Neural progenitor cell (in vitro differentiated cells): ENCODE results near the gene GPR31. TPM values are rescaled to one million over a fixed set of nuclear protein-coding genes. Genes with fewer than 3 reads are reported as not detected.

Experiments used
- DNase-seq: peaks from one replicate; pipeline ENCODE4 v3.0.0-alpha.2; 2016; ENCODE audit warnings: low spot score
- H2AFZ ChIP-seq: fragments of 200-600 bp; sonication (generic); replicated peaks from 2 replicates; pipeline ENCODE4 v1.6.1; 2016; ENCODE audit warnings: antibody characterized with exemption
- H3F3A ChIP-seq: fragments of 200-600 bp; sonication (generic); 2 replicates; pipeline ENCODE4 v1.6.1; 2016; ENCODE audit warnings: antibody characterized with exemption, low read depth
- H3K27ac ChIP-seq: fragments of 200-600 bp; sonication (generic); 2 replicates; pipeline ENCODE4 v1.5.1; 2016; ENCODE audit warnings: mild to moderate bottlenecking
- H3K27me3 ChIP-seq: fragments of 200-600 bp; sonication (generic); 2 replicates; pipeline ENCODE4 v1.6.1; 2016; ENCODE audit warnings: mild to moderate bottlenecking, moderate library complexity
- H3K36me3 ChIP-seq: fragments of 200-600 bp; sonication (generic); 2 replicates; pipeline ENCODE4 v1.5.1; 2016
- H3K4me1 ChIP-seq: fragments of 200-600 bp; sonication (generic); 2 replicates; pipeline ENCODE4 v1.6.1; 2016; ENCODE audit warnings: mixed run types
- H3K4me2 ChIP-seq: fragments of 200-600 bp; sonication (generic); 2 replicates; pipeline ENCODE4 v1.6.1; 2016
- H3K4me3 ChIP-seq: fragments of 200-600 bp; sonication (generic); 2 replicates; pipeline ENCODE4 v1.5.1; 2016
- H3K79me2 ChIP-seq: fragments of 200-600 bp; sonication (generic); 2 replicates; pipeline ENCODE4 v1.6.1; 2016; ENCODE audit warnings: low read depth
- H3K9ac ChIP-seq: fragments of 200-600 bp; sonication (generic); 2 replicates; pipeline ENCODE4 v1.6.1; 2016
- H3K9me3 ChIP-seq: fragments of 200-600 bp; sonication (generic); 2 replicates; pipeline ENCODE4 v1.5.1; 2016; ENCODE audit warnings: low read depth
- H4K20me1 ChIP-seq: fragments of 200-600 bp; sonication (generic); 2 replicates; pipeline ENCODE4 v1.6.1; 2016; ENCODE audit warnings: low read depth
- H3K27ac Mint-ChIP-seq: 3 replicates; pipeline ENCODE4 v1.8.0; 2021; ENCODE audit warnings: mixed read lengths
- H3K27me3 Mint-ChIP-seq: 2 replicates; pipeline ENCODE4 v1.8.0; 2022; ENCODE audit warnings: low read depth, mild to moderate bottlenecking, inconsistent platforms, moderate library complexity, mixed read lengths; ENCODE audit not compliant: insufficient read depth
- H3K36me3 Mint-ChIP-seq: 3 replicates; pipeline ENCODE4 v1.8.0; 2021; ENCODE audit warnings: mixed read lengths
- H3K4me1 Mint-ChIP-seq: 3 replicates; pipeline ENCODE4 v1.8.0; 2021; ENCODE audit warnings: mixed read lengths
- H3K4me3 Mint-ChIP-seq: 3 replicates; pipeline ENCODE4 v1.8.0; 2021; ENCODE audit warnings: mild to moderate bottlenecking, moderate library complexity, mixed read lengths
- H3K9me3 Mint-ChIP-seq: 3 replicates; pipeline ENCODE4 v1.8.0; 2020; ENCODE audit warnings: mixed read lengths
- EZH2 ChIP-seq: fragments of 200-600 bp; sonication (generic); IDR thresholded peaks from 2 replicates; pipeline ENCODE4 v1.6.1; 2017; ENCODE audit warnings: antibody characterized with exemption, mild to moderate bottlenecking, moderate library complexity
- EZH2phosphoT487 ChIP-seq: fragments of 200-600 bp; sonication (generic); IDR thresholded peaks from 2 replicates; pipeline ENCODE4 v1.6.1; 2017; ENCODE audit warnings: antibody characterized with exemption
- total RNA-seq: library from RNA; depleted of rRNA; stranded (reverse); fragments of >200 nt; gene quantifications from 2 replicates; pipeline ENCODE4 v1.2.3, GENCODE V29; 2015; ENCODE audit warnings: low replicate concordance
- TF ChIP-seq, protein P1 (sequence below): fragments of 200-600 bp; sonication (generic); IDR thresholded peaks from 2 replicates; pipeline ENCODE4 v1.5.1; 2017; ENCODE audit warnings: antibody characterized with exemption, mild to moderate bottlenecking

Gene GPR31
- total RNA-seq, 1 donor from 2014 or later: not detected

- H3K9me3 ChIP-seq: no peaks in the 10 kb centered on the region
- H4K20me1 ChIP-seq: no peaks in the 10 kb centered on the region
- H3K4me1 ChIP-seq: no peaks in the 10 kb centered on the region
- H3K4me2 ChIP-seq: no peak overlapping the region
- no peak for TF ChIP-seq EZH2phosphoT487
- no peak for TF ChIP-seq EZH2
- TF ChIP-seq, protein P1, sequence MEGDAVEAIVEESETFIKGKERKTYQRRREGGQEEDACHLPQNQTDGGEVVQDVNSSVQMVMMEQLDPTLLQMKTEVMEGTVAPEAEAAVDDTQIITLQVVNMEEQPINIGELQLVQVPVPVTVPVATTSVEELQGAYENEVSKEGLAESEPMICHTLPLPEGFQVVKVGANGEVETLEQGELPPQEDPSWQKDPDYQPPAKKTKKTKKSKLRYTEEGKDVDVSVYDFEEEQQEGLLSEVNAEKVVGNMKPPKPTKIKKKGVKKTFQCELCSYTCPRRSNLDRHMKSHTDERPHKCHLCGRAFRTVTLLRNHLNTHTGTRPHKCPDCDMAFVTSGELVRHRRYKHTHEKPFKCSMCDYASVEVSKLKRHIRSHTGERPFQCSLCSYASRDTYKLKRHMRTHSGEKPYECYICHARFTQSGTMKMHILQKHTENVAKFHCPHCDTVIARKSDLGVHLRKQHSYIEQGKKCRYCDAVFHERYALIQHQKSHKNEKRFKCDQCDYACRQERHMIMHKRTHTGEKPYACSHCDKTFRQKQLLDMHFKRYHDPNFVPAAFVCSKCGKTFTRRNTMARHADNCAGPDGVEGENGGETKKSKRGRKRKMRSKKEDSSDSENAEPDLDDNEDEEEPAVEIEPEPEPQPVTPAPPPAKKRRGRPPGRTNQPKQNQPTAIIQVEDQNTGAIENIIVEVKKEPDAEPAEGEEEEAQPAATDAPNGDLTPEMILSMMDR: no peak
- H3K27me3 Mint-ChIP-seq: peaks cover 5% of the 10 kb centered on the region
- no peaks in the 10 kb centered on the region for H3K27me3 ChIP-seq
- H3K4me3 ChIP-seq: no peak overlapping the region
- DNase-seq: no peak
- H3K36me3 ChIP-seq: no peaks in the 10 kb centered on the region
- no peaks in the 10 kb centered on the region for H3F3A ChIP-seq
- no peaks in the 10 kb centered on the region for H3K36me3 Mint-ChIP-seq
- no peak overlapping the region for H3K27ac ChIP-seq
- peaks cover 3% of the 10 kb centered on the region for H3K4me1 Mint-ChIP-seq
- no peaks in the 10 kb centered on the region for H3K79me2 ChIP-seq
- no peaks in the 10 kb centered on the region for H3K9me3 Mint-ChIP-seq
- H3K27ac Mint-ChIP-seq: no peak overlapping the region
- no peak overlapping the region for H3K9ac ChIP-seq
- H3K4me3 Mint-ChIP-seq: no peak overlapping the region
- no peak overlapping the region for H2AFZ ChIP-seq
These were observed 28.6 kb downstream of the GPR31 start for GRCh38 chr6:167129159-167129558.

DNA sequence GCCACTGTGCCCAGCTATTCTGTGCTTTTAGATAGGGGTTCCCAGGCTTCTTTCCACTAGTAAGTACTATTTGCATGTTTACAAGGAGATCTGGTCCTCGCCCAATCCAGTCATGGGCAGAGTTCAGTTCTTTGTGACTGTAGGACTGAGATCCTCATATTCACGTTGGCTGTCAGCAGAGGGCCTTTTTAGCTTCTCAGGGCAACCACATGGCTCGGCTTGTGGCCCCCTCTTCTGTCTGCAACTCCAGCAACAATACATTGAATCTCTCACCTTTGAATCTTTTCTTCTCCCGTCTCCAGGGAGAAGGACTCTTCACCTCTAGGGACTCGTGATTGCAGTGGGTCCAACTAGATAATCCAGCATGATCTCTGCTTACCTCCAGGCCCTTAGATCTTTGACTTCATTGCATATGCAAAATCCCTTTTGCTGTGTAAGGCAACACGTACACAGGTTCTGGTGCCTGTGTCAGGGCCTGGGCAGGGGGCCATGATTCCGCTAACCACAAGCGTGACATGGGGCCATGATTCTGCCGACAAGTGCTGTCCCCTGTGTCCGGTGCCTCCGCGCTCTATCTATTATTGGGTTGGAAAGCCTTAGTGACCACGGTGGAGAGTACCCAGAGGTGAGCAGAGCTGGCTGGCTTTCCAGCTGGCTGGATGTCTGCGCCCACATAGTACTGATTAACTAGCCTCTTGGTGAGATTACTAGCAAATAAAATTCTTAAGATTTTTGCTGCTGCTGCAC, 29.8 kb downstream of the GPR31 start:
- H3K36me3 ChIP-seq: no peaks in the 10 kb centered on the region
- no peaks in the 10 kb centered on the region for H3K27me3 ChIP-seq
- H2AFZ ChIP-seq: no peak overlapping the region
- H3K4me3 ChIP-seq: no peak overlapping the region
- H3F3A ChIP-seq: no peaks in the 10 kb centered on the region
- no peaks in the 10 kb centered on the region for H3K4me1 ChIP-seq
- Mint-ChIP-seq H3K4me3 (no peak overlapping the region), H3K27me3 (peaks cover 2% of the 10 kb centered on the region), H3K4me1 (no peaks in the 10 kb centered on the region), H3K9me3 (no peaks in the 10 kb centered on the region), H3K36me3 (no peaks in the 10 kb centered on the region), H3K27ac (no peak overlapping the region)
- no peak overlapping the region for H3K4me2 ChIP-seq
- no peaks in the 10 kb centered on the region for H3K9me3 ChIP-seq
- H3K79me2 ChIP-seq: no peaks in the 10 kb centered on the region
- H4K20me1 ChIP-seq: no peaks in the 10 kb centered on the region
- DNase-seq: no peak
- TF ChIP-seq, protein P1: no peak
- TF ChIP-seq EZH2: no peak
- no peak for TF ChIP-seq EZH2phosphoT487
- H3K27ac ChIP-seq: no peak overlapping the region
- no peak overlapping the region for H3K9ac ChIP-seq

- no peak for DNase-seq
- Mint-ChIP-seq H3K27ac (no peak overlapping the region), H3K9me3 (no peaks in the 10 kb centered on the region), H3K4me3 (no peak overlapping the region), H3K27me3 (peaks cover 6% of the 10 kb centered on the region), H3K4me1 (peaks cover 3% of the 10 kb centered on the region), H3K36me3 (no peaks in the 10 kb centered on the region)
- H3K4me2 ChIP-seq: no peak overlapping the region
- no peak overlapping the region for H3K27ac ChIP-seq
- no peaks in the 10 kb centered on the region for H3K36me3 ChIP-seq
- TF ChIP-seq EZH2phosphoT487 (no peak), EZH2 (no peak)
- H2AFZ ChIP-seq: no peak overlapping the region
- H3K9ac ChIP-seq: no peak overlapping the region
- no peaks in the 10 kb centered on the region for H3K9me3 ChIP-seq
- no peaks in the 10 kb centered on the region for H3F3A ChIP-seq
- H4K20me1 ChIP-seq: no peaks in the 10 kb centered on the region
- H3K4me1 ChIP-seq: no peaks in the 10 kb centered on the region
- H3K79me2 ChIP-seq: no peaks in the 10 kb centered on the region
- H3K4me3 ChIP-seq: no peak overlapping the region
- H3K27me3 ChIP-seq: no peaks in the 10 kb centered on the region
These were observed 31.9 kb downstream of the GPR31 start for GRCh38 chr6:167125855-167126349.

DNA sequence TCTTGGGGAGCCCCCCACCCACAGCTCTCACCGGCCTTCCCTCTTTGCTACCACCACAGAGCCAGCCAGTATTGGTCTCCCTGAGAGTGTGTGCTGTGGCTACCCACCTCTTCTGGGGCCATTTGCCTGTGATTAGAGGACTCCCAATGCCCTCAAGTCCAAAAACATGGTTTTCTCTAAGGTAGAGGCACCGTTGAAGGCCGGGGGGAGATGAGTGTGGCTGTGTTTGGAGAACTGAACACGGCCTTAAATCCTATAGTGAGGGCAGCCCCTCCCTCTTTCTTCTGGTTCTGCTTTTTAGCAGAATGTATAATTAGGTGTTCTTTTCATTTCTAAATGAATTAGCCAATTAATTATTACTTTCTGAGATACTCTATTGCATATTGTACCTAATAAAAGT, 32.4 kb downstream of the GPR31 start:
- no peak overlapping the region for H3K27ac Mint-ChIP-seq
- Histone ChIP-seq H2AFZ (no peak overlapping the region), H3K79me2 (no peaks in the 10 kb centered on the region), H3K9me3 (no peaks in the 10 kb centered on the region), H3K4me3 (no peak overlapping the region), H3K4me1 (no peaks in the 10 kb centered on the region), H3K27ac (no peak overlapping the region), H3K4me2 (no peak overlapping the region), H4K20me1 (no peaks in the 10 kb centered on the region), H3K9ac (no peak overlapping the region), H3K36me3 (no peaks in the 10 kb centered on the region), H3K27me3 (no peaks in the 10 kb centered on the region), H3F3A (no peaks in the 10 kb centered on the region)
- H3K27me3 Mint-ChIP-seq: peaks cover 6% of the 10 kb centered on the region
- no peak for DNase-seq
- H3K4me3 Mint-ChIP-seq: no peak overlapping the region
- no peaks in the 10 kb centered on the region for H3K36me3 Mint-ChIP-seq
- TF ChIP-seq, protein P1: no peak
- TF ChIP-seq EZH2: no peak
- no peak for TF ChIP-seq EZH2phosphoT487
- H3K4me1 Mint-ChIP-seq: peaks cover 6% of the 10 kb centered on the region
- no peaks in the 10 kb centered on the region for H3K9me3 Mint-ChIP-seq
